HTR-8/SVneo (cell line): ENCODE data around the gene COQ3.
A peak's percentile ranks its signal among the peaks of the same experiment; 100 is the strongest.

Experiments
- DNase-seq: peaks from one replicate; pipeline ENCODE4 v3.0.0; 2011; ENCODE audit warnings: low spot score, mixed read lengths; ENCODE audit not compliant: insufficient read length
- FAIRE-seq: peaks from 2 replicates; lab custom pipeline; 2011; peaks lifted over from hg19 to GRCh38; lab: Jason Lieb, UNC

Gene COQ3

DNA sequence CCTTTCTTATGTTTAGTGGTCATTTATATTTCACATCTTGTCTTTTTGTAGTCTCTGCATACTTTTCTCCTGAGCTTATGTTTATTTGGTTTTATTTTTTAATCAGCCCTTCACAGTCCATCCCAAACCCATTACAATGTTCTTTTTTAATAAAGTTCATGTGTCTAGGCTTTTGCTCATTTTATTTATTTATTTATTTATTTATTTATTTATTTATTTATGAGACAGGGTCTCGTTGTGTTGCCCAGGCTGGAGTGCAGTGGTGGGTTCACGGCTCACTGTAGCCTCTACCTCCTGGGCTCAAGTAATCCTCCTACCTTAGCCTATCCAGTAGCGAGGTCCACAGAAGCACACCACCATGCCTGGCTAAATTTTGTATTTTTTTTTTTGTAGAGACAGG, 3.1 kb downstream of the COQ3 start:
- no peak for DNase-seq
- no peak for FAIRE-seq

- DNase-seq (no peak), FAIRE-seq (no peak)
Measured at GRCh38 chr6:99384507-99384906, 9.5 kb downstream of the COQ3 start.

DNA sequence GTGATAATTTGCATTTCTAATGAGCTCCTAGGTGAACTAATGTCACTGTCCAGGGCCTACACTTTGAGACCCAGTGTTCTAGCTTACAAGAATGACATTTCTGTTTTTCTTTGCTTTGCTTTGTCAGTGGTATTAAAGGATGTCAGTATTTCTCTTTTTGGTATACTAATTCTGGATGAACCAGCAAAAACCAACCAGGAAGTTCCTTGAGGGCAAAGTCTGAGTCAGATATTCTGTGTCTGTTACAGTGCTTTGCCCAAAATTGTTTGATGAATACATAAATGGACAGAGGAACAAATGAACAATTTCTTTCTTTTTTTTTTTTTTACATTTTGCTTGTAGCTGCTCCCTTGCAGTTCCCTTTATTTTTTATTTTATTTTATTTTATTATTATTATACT, 15.4 kb downstream of the COQ3 start:
- FAIRE-seq (no peak), DNase-seq (no peak)

DNA sequence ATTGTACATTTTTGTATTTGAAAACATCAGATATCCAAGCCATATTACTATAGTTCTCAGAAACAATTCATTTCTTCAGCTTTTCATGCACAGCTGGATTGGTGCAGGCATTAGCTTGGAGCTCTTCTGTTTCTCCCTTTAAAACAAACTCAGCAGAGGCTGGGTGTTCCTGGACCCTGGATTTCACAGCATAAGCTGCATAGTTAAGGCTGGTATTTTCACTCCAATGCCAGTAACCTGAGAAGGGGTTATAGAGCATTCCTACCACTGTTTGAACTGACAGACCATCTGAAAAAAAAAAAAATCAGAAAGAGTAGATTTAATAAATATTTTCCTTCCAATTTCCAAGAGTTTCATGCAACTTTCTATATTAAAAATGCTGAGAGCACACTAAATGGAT, 24.5 kb downstream of the COQ3 start:
- FAIRE-seq = no peak
- DNase-seq = no peak

DNA sequence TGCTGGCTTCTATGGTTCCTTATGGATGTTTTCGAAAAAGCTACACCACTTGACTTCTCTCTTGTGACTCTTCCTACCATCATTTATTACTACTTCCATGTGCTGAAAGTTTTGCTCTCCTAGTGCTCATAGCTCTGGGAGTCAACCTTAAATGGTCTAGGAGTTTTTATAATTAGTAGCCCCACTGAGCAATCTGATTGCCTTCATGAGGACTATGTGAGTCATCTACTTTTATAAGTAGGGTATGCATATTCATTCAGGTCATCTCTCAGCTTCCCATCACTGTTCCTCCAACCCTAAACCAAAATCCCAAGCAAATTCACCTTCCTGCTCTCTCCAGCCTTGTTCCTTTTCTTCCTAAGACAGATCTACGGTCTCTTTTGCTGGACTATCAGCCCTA, 27.1 kb downstream of the COQ3 start:
- no peak for DNase-seq
- FAIRE-seq = no peak

DNA sequence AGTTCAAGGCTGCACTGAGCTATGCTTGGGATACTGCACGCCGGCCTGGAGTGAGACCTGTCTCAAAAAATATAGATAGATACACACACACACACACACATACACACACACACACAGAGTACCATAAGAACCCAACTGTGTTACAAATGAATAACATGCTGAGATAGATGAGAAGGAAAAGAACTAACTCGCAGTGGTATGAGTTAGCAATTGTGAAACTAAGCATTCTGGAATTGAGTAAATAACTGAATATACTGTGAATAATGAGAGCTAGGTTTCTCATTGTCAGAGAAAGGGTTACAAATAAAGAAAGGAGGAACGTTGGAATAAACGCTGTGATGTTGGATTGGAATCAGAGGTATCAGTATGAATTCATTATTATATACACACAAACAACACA, 30.0 kb downstream of the COQ3 start:
- FAIRE-seq (no peak), DNase-seq (no peak)

GRCh38 chr6:99362678-99363268, 31.2 kb downstream of the COQ3 start:
- FAIRE-seq = no peak
- no peak for DNase-seq

- FAIRE-seq = no peak
- no peak for DNase-seq
Measured at GRCh38 chr6:99359800-99360199, 34.2 kb downstream of the COQ3 start.

- no peak for FAIRE-seq
- DNase-seq = no peak
Measured at GRCh38 chr6:99356641-99357040, 37.4 kb downstream of the COQ3 start.

DNA sequence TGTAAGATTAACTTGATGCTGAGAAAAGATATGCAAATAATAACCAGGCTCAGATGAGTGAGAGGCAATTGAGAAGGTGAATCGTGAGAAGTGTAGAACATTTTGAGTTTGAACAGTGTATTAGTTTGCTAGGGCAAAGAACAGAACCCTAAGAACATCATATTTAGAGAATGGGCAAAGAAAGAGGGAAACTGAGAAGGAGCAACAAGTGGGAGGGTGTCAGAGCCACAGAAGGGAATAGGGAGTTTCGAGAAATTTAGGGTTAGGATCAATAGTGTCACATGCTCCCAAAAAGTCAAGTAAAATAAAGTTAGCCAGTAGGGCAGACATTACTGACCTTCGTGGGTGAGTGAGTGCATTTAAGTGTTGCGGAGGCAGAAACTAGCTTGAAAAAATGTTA, 39.0 kb downstream of the COQ3 start:
- DNase-seq (no peak), FAIRE-seq (no peak)

DNA sequence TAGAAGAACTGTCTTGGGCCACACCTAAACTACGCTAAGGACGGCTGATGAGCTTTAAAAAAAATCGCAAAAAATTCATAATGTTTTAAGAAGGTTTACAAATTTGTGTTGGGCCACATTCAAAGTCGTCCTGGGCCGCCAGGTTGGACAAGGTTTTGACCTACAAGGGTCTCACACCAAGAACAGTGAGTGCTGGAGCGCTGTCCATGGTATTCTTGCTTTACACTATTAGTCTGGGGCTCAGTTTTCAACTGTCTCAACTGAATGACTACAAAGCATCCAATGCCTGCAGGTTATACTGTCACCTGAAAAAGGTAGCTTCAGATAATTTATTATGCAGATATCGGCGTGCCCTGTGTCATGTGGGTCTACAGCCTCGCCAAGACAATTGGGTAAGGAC, 40.9 kb downstream of the COQ3 start:
- FAIRE-seq (no peak), DNase-seq (no peak)

GRCh38 chr6:99350573-99350972, 43.4 kb downstream of the COQ3 start:
- no peak for FAIRE-seq
- DNase-seq = no peak

DNA sequence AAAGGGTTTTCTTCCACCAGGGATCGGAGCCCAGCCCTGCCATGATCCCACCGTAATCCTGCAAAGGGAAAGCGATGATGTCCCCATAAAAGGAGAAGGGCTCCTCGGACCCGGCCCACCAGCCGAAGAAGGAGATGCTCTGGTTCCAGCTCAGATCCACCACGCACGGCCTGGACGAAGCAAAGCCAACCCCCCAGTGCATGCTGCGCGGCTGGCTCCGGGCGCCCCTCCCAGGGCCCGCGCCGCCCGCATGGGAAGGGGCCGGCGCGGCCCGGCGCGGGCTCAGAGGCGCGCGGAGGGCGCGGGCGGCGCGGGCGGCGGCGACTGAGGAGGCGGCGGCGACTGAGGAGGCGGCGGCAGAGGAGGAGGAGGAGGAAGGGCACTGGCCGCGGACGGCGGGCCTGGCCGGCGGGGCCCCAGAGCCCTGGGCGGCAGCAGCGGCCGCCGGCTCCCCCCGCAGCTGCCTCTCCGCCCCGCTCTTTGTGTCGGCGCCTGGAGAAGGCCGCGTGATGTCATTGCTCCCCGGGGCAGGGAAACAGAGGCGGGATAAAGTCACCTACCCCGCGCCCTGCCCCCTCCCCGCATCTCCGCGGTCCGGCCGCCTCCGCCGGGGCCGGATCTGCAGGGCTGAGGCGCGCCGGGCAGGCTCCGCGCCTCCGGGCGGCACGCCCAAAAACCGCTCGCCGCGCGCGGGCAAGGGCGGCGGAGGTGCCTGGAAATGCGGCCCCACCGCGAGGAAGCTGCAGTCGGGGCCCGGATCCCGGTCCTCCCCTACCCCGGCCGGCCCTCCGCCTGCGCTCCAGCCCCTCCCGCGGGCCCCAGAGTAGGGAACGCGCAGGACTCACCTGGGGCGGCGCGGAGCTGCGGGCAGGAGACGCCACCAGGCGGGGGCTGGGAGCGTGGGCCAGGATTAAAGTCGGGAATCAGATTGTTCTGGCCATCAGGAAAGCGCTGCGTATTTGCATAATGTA, 44.5 kb downstream of the COQ3 start, which contains the start of gene FAXC:
FAXC (minus strand) TSS at position 504 of the 971 bp plus-strand sequence; CDS start at position 202, 302 bp downstream.
- DNase-seq (peak; percentile 31), FAIRE-seq (no peak)

DNA sequence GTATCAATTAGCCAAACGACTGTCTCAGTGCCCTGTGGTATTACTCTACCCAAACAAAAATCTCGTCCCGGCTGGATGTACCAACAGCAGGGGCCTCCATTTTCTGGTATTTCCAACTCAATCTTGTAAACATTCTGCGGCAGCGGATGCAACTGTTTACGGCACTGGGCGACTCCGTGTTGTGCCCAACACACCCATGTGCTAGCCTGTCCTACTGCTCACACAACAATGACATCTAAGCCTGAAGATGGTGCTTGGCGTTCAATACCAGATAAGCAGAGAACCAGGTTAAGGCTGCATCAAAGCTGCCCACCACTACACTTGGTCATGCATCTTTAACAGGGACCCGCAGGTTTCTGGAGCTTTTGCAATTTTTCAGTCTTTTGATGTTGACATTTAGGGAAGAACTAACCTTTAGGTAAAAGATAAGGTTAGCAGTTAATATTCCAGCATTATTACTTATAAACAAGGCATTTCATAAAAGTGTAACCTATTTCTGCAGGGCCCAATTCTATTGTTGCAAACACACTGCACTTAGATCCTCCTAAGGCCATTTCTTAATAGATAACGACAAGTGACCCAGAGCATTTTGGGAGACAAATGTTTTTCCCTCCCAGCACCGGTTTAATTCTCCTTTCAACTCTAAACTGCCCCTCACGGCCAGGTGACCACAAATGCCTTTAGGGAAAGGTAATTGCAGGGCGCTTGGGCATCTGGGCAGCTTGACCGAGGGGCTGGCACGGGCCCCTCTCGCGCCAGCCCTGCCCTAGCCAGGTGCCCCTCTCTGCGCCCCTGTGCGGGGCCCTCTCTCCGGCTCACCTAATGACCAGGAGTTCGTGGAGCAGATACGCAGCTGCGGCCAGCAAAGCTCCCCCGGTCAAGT, 45.5 kb downstream of the COQ3 start:
- no peak for FAIRE-seq
- DNase-seq = no peak

DNA sequence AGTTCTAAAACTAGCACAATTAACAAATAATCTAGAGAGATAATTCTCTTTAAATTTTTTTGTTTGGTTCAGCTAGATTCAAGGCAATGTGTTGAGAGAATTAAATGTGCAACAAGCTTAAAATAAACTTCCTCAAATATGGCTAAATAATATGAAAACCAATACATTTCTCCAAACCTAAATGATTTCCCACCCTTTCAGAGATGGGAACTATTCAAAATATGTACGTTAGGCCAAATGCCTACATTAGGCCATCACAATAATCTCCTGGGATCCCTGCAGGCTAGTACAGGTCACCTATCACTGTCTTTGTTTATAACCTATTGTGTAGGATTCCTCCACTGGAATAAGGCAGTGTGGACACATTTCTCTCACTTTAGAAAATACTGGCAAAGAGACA, 46.2 kb downstream of the COQ3 start:
- FAIRE-seq = no peak

GRCh38 chr6:99346595-99346994, 47.4 kb downstream of the COQ3 start:
- no peak for DNase-seq
- FAIRE-seq = no peak

More for the DNA sequence above, 46.2 kb downstream of the COQ3 start:
- DNase-seq = no peak

DNA sequence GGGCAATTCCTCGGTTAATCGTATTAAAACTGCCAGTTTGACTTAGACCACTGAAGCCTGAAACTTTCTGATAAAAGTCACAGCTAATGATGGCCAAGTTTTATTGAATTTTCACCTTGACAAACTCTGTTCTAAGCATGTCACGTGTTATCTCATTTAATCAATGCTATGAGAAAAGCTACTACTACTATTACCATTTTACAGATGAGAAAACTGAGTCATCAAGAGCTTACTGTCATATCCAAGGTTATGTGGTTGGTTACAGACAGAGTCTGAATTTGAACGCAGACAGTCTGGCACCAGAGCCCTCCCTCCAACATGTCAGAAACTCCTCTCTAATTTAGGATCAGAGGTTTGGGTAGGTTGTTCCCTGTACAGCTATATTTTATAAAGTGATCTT, 48.8 kb downstream of the COQ3 start:
- FAIRE-seq (no peak), DNase-seq (no peak)

DNA sequence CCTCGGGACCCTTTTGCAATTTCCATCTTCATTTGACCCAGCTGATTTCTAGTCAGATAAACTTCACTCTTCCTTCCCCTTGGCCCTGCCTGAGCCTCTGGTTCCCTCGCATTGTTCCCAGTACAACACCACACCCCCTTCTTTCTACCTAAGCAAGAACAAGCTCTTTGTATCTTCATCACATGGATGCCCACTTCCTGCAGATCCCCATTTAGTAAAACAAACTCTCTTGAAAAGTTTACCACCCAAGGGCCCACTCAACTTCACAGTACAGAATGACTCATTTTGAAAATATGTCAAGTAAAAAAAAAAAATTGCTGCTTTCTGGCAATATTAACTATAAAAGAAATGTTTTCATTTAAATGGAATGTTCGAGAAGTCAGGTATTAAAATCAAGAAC, 49.7 kb downstream of the COQ3 start:
- no peak for FAIRE-seq
- DNase-seq = peak; percentile 26

- FAIRE-seq (no peak), DNase-seq (no peak)
Measured at GRCh38 chr6:99341862-99342455, 52.0 kb downstream of the COQ3 start.

- FAIRE-seq = no peak
- no peak for DNase-seq
Measured at GRCh38 chr6:99338188-99338587, 55.8 kb downstream of the COQ3 start.
